ENCODE data around the gene AICDA. TPM values are rescaled to one million over a fixed set of nuclear protein-coding genes. Genes with fewer than 3 reads are reported as not detected.

AICDA gene
- polyA plus RNA-seq, 1 of the 3 experiments (the other 2 are of a cell fraction): not detected

- Histone ChIP-seq H3K4me2 (no peak overlapping the region), H3K9ac (no peak overlapping the region), H3K36me3 (replicated peaks in 1 of 2; ENCODE audit: control insufficient read depth in 1 of 2, insufficient read depth in 2 of 2, low read length in 1 of 2) (no peaks in the 10 kb centered on the region), H3K4me3 (ENCODE audit: low read depth in 2 of 2, low read length in 1 of 2) (no peak overlapping the region), H3K27ac (ENCODE audit: low read depth in 2 of 2, low read length in 1 of 2) (no peak overlapping the region), H3F3A (replicated peaks; ENCODE audit: insufficient read depth) (no peaks in the 10 kb centered on the region), H3K9me2 (no peaks in the 10 kb centered on the region), H4K20me1 (ENCODE audit: insufficient read depth) (no peaks in the 10 kb centered on the region), H3K27me3 (ENCODE audit: insufficient read depth) (peaks cover 13% of the 10 kb centered on the region), H3K9me3 (no peaks in the 10 kb centered on the region), H3K79me2 (ENCODE audit: insufficient read depth) (no peaks in the 10 kb centered on the region), H3K4me1 (ENCODE audit: control insufficient read depth in 1 of 2, insufficient read depth in 2 of 2, low read depth in 1 of 2, low read length in 1 of 2) (no peaks in the 10 kb centered on the region), H2AFZ (ENCODE audit: low read depth) (no peak overlapping the region)
- ChIA-PET CTCF (interaction anchor here (0.7 to 1.3 kb wide), 2 partner anchors 12 to 100 kb away, joined by 3 to 4 read pairs; no protein-coding TSS in a partner anchor), POLR2A (no interaction called here)
- WGBS (ENCODE audit: low lambda C conversion rate): 7% methylated on average over 5 of the region's 5 CpGs
- TF ChIP-seq GABPA (IDR thresholded peaks at IDR 0.05; ENCODE audit: low read depth) (no peak), GATA2 (CRISPR knock-in tag; IDR thresholded peaks at IDR 0.05) (no peak)
- no peak for DNase-seq
Observed at GRCh38 chr12:8644345-8645248, 31.9 kb upstream of the AICDA start.

- no peaks in the 10 kb centered on the region for H3K9me2 ChIP-seq
- peaks cover 14% of the 10 kb centered on the region for H3K27me3 ChIP-seq (ENCODE audit: insufficient read depth)
- 23% methylated on average over 1 of the region's 1 CpG for WGBS (ENCODE audit: low lambda C conversion rate)
- H3F3A ChIP-seq (replicated peaks; ENCODE audit: insufficient read depth): no peaks in the 10 kb centered on the region
- H3K79me2 ChIP-seq (ENCODE audit: insufficient read depth): no peaks in the 10 kb centered on the region
- CTCF ChIA-PET: interaction anchor here (1.3 kb wide), 1 partner anchor 98 kb away, joined by 7 read pairs; no protein-coding TSS in a partner anchor
- DNase-seq: no peak
- POLR2A ChIA-PET: no interaction called here
- H3K4me1 ChIP-seq (ENCODE audit: control insufficient read depth in 1 of 2, insufficient read depth in 2 of 2, low read depth in 1 of 2, low read length in 1 of 2): no peaks in the 10 kb centered on the region
- H3K9me3 ChIP-seq: no peaks in the 10 kb centered on the region
- H4K20me1 ChIP-seq (ENCODE audit: insufficient read depth): no peaks in the 10 kb centered on the region
- H3K36me3 ChIP-seq (replicated peaks in 1 of 2; ENCODE audit: control insufficient read depth in 1 of 2, insufficient read depth in 2 of 2, low read length in 1 of 2): no peaks in the 10 kb centered on the region
- no peak overlapping the region for H3K9ac ChIP-seq
- H2AFZ ChIP-seq (ENCODE audit: low read depth): no peak overlapping the region
- no peak overlapping the region for H3K4me2 ChIP-seq
- no peak overlapping the region for H3K27ac ChIP-seq (ENCODE audit: low read depth in 2 of 2, low read length in 1 of 2)
- TF ChIP-seq MXI1 (IDR thresholded peaks at IDR 0.05; ENCODE audit: low read depth, low read length) (no peak), POLR2AphosphoS5 (IDR thresholded peaks at IDR 0.05; ENCODE audit: low read depth, low read length) (no peak), RCOR1 (IDR thresholded peaks at IDR 0.05; ENCODE audit: low read length) (no peak)
- H3K4me3 ChIP-seq (ENCODE audit: low read depth in 2 of 2, low read length in 1 of 2): no peak overlapping the region
Observed at GRCh38 chr12:8642775-8643174, 30.1 kb upstream of the AICDA start.

- POLR2A ChIA-PET: no interaction called here
- no peak overlapping the region for H3K4me3 ChIP-seq (ENCODE audit: low read depth in 2 of 2, low read length in 1 of 2)
- H3K4me2 ChIP-seq: no peak overlapping the region
- WGBS (ENCODE audit: low lambda C conversion rate): 12% methylated on average over 2 of the region's 2 CpGs
- H3K9me2 ChIP-seq: no peaks in the 10 kb centered on the region
- H3K4me1 ChIP-seq (ENCODE audit: control insufficient read depth in 1 of 2, insufficient read depth in 2 of 2, low read depth in 1 of 2, low read length in 1 of 2): no peaks in the 10 kb centered on the region
- CTCF ChIA-PET: interaction anchor here (1.2 kb wide), 1 partner anchor 17 kb away, joined by 3 read pairs; no protein-coding TSS in a partner anchor
- H3F3A ChIP-seq (replicated peaks; ENCODE audit: insufficient read depth): no peaks in the 10 kb centered on the region
- H4K20me1 ChIP-seq (ENCODE audit: insufficient read depth): no peaks in the 10 kb centered on the region
- no peaks in the 10 kb centered on the region for H3K9me3 ChIP-seq
- no peaks in the 10 kb centered on the region for H3K36me3 ChIP-seq (replicated peaks in 1 of 2; ENCODE audit: control insufficient read depth in 1 of 2, insufficient read depth in 2 of 2, low read length in 1 of 2)
- no peak overlapping the region for H2AFZ ChIP-seq (ENCODE audit: low read depth)
- no peak overlapping the region for H3K27ac ChIP-seq (ENCODE audit: low read depth in 2 of 2, low read length in 1 of 2)
- H3K79me2 ChIP-seq (ENCODE audit: insufficient read depth): no peaks in the 10 kb centered on the region
- peaks cover 33% of the 10 kb centered on the region for H3K27me3 ChIP-seq (ENCODE audit: insufficient read depth)
- no peak for DNase-seq
- no peak overlapping the region for H3K9ac ChIP-seq
- TF ChIP-seq REST (IDR thresholded peaks at IDR 0.05; ENCODE audit: low read depth, low read length): no peak
- no peak for TF ChIP-seq FOSL2 (IDR thresholded peaks at IDR 0.05; ENCODE audit: borderline replicate concordance, low read depth)
- TF ChIP-seq SIN3A (IDR thresholded peaks at IDR 0.05; ENCODE audit: borderline replicate concordance, low read depth, low read length): no peak
- TF ChIP-seq RAD21 (IDR thresholded peaks at IDR 0.05; ENCODE audit: low read length): no peak
- TF ChIP-seq TEAD4 (IDR thresholded peaks at IDR 0.05; ENCODE audit: borderline replicate concordance, insufficient read depth): no peak
- TF ChIP-seq ELF1 (IDR thresholded peaks at IDR 0.05): no peak
- TF ChIP-seq GABPA (IDR thresholded peaks at IDR 0.05; ENCODE audit: low read depth): no peak
- TF ChIP-seq MEF2A (IDR thresholded peaks at IDR 0.05; ENCODE audit: borderline replicate concordance, low read depth): no peak
- TF ChIP-seq USF1 (IDR thresholded peaks at IDR 0.05; ENCODE audit: borderline replicate concordance, low read depth): no peak
- TF ChIP-seq RCOR1 (IDR thresholded peaks at IDR 0.05; ENCODE audit: low read length): no peak
- no peak for TF ChIP-seq CTCF (IDR thresholded peaks at IDR 0.05)
- TF ChIP-seq POLR2AphosphoS5 (IDR thresholded peaks at IDR 0.05; ENCODE audit: low read depth, low read length): no peak
Observed at GRCh38 chr12:8639936-8640335, 27.3 kb upstream of the AICDA start.
